Measurements from ENCODE around the gene HLF. TPM values are rescaled to one million over a fixed set of nuclear protein-coding genes. Genes with fewer than 3 reads are reported as not detected.

The HLF gene
- total RNA-seq, 1 donor from 2014 or later, result 0.51 TPM

GRCh38 chr17:55319933-55320593 is 55.3 kb downstream of the HLF start:
- Mint-ChIP-seq H3K36me3 (ENCODE audit: unreplicated experiment) (no peaks in the 10 kb centered on the region), H3K27me3 (ENCODE audit: unreplicated experiment) (no peaks in the 10 kb centered on the region), H3K9me3 (ENCODE audit: unreplicated experiment) (no peaks in the 10 kb centered on the region), H3K27ac (ENCODE audit: unreplicated experiment) (no peak overlapping the region), H3K4me3 (ENCODE audit: unreplicated experiment) (no peak overlapping the region), H3K4me1 (ENCODE audit: unreplicated experiment) (no peaks in the 10 kb centered on the region)
- DNase-seq (ENCODE audit: extremely low spot score, unreplicated experiment), result no peak
- TF ChIP-seq, protein P1, sequence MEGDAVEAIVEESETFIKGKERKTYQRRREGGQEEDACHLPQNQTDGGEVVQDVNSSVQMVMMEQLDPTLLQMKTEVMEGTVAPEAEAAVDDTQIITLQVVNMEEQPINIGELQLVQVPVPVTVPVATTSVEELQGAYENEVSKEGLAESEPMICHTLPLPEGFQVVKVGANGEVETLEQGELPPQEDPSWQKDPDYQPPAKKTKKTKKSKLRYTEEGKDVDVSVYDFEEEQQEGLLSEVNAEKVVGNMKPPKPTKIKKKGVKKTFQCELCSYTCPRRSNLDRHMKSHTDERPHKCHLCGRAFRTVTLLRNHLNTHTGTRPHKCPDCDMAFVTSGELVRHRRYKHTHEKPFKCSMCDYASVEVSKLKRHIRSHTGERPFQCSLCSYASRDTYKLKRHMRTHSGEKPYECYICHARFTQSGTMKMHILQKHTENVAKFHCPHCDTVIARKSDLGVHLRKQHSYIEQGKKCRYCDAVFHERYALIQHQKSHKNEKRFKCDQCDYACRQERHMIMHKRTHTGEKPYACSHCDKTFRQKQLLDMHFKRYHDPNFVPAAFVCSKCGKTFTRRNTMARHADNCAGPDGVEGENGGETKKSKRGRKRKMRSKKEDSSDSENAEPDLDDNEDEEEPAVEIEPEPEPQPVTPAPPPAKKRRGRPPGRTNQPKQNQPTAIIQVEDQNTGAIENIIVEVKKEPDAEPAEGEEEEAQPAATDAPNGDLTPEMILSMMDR (IDR thresholded peaks at IDR 0.05), result no peak

- Mint-ChIP-seq H3K27me3 (ENCODE audit: unreplicated experiment) (no peaks in the 10 kb centered on the region), H3K4me1 (ENCODE audit: unreplicated experiment) (no peaks in the 10 kb centered on the region), H3K27ac (ENCODE audit: unreplicated experiment) (no peak overlapping the region), H3K9me3 (ENCODE audit: unreplicated experiment) (no peaks in the 10 kb centered on the region), H3K4me3 (ENCODE audit: unreplicated experiment) (no peak overlapping the region), H3K36me3 (ENCODE audit: unreplicated experiment) (no peaks in the 10 kb centered on the region)
- no peak for DNase-seq (ENCODE audit: extremely low spot score, unreplicated experiment)
- TF ChIP-seq, protein P1 (IDR thresholded peaks at IDR 0.05), result no peak
Measured at GRCh38 chr17:55320594-55321426, 56.0 kb downstream of the HLF start.

GRCh38 chr17:55321427-55322060 is 56.8 kb downstream of the HLF start:
- Mint-ChIP-seq H3K4me1 (ENCODE audit: unreplicated experiment) (no peaks in the 10 kb centered on the region), H3K27ac (ENCODE audit: unreplicated experiment) (no peak overlapping the region), H3K4me3 (ENCODE audit: unreplicated experiment) (no peak overlapping the region), H3K36me3 (ENCODE audit: unreplicated experiment) (no peaks in the 10 kb centered on the region), H3K9me3 (ENCODE audit: unreplicated experiment) (no peaks in the 10 kb centered on the region), H3K27me3 (ENCODE audit: unreplicated experiment) (no peaks in the 10 kb centered on the region)
- DNase-seq (ENCODE audit: extremely low spot score, unreplicated experiment), result no peak
- TF ChIP-seq, protein P1 (IDR thresholded peaks at IDR 0.05), result no peak

- TF ChIP-seq, protein P1 (IDR thresholded peaks at IDR 0.05), result no peak
- no peak overlapping the region for H3K27ac Mint-ChIP-seq (ENCODE audit: unreplicated experiment)
- no peaks in the 10 kb centered on the region for H3K4me1 Mint-ChIP-seq (ENCODE audit: unreplicated experiment)
- no peak overlapping the region for H3K4me3 Mint-ChIP-seq (ENCODE audit: unreplicated experiment)
- no peaks in the 10 kb centered on the region for H3K36me3 Mint-ChIP-seq (ENCODE audit: unreplicated experiment)
- H3K27me3 Mint-ChIP-seq (ENCODE audit: unreplicated experiment), result no peaks in the 10 kb centered on the region
- no peaks in the 10 kb centered on the region for H3K9me3 Mint-ChIP-seq (ENCODE audit: unreplicated experiment)
- DNase-seq (ENCODE audit: extremely low spot score, unreplicated experiment), result no peak
Measured at GRCh38 chr17:55322453-55322985, 57.8 kb downstream of the HLF start.

Measured in osteocyte (in vitro differentiated cells).